ENCODE data around the gene FSTL1.
"Not testable (repeated sequence)": the region's sequence is repeated elsewhere in the genome, so short reads cannot be mapped to it uniquely, and the experiment has no call there.

FSTL1 gene

GRCh38 chr3:120416868-120417267, 33.9 kb downstream of the FSTL1 start:
- no peak for DNase-seq

GRCh38 chr3:120415756-120416155, 35.0 kb downstream of the FSTL1 start:
- no peak for DNase-seq

GRCh38 chr3:120410541-120410940, 40.3 kb downstream of the FSTL1 start:
- no peak for DNase-seq

- no peak for DNase-seq
Observed at GRCh38 chr3:120410116-120410515, 40.7 kb downstream of the FSTL1 start.

- DNase-seq, result no peak
Observed at GRCh38 chr3:120407508-120408287, 43.1 kb downstream of the FSTL1 start.

- no peak for DNase-seq
Observed at GRCh38 chr3:120404876-120405275, 45.9 kb downstream of the FSTL1 start.

- DNase-seq, result no peak
Observed at GRCh38 chr3:120402257-120402656, 48.5 kb downstream of the FSTL1 start.

- DNase-seq, result no peak
Observed at GRCh38 chr3:120399372-120399771, 51.4 kb downstream of the FSTL1 start.

GRCh38 chr3:120396469-120396868, 54.3 kb downstream of the FSTL1 start:
- DNase-seq, result no peak

GRCh38 chr3:120394347-120394746, 56.4 kb downstream of the FSTL1 start:
- DNase-seq, result no peak

GRCh38 chr3:120393761-120394160, 57.0 kb downstream of the FSTL1 start:
- no peak for DNase-seq

- no peak for DNase-seq
Observed at GRCh38 chr3:120393243-120393642, 57.5 kb downstream of the FSTL1 start.

GRCh38 chr3:120382941-120383447, 67.8 kb downstream of the FSTL1 start:
- DNase-seq, result no peak

GRCh38 chr3:120381503-120381902, 69.3 kb downstream of the FSTL1 start:
- no peak for DNase-seq

- DNase-seq, result not testable (repeated sequence)
Observed at GRCh38 chr3:120377948-120378347, 72.8 kb downstream of the FSTL1 start.

- DNase-seq, result no peak
Observed at GRCh38 chr3:120370463-120370862, 80.3 kb downstream of the FSTL1 start.

GRCh38 chr3:120369037-120369467, 81.7 kb downstream of the FSTL1 start:
- no peak for DNase-seq

- DNase-seq, result no peak
Observed at GRCh38 chr3:120368172-120368571, 82.6 kb downstream of the FSTL1 start.

- no peak for DNase-seq
Observed at GRCh38 chr3:120364821-120365220, 86.0 kb downstream of the FSTL1 start.

GRCh38 chr3:120364101-120364500, 86.7 kb downstream of the FSTL1 start:
- DNase-seq, result no peak

GRCh38 chr3:120357807-120358206, 93.0 kb downstream of the FSTL1 start:
- no peak for DNase-seq

GRCh38 chr3:120355486-120355885, 95.3 kb downstream of the FSTL1 start:
- DNase-seq, result no peak

- DNase-seq, result no peak
Observed at GRCh38 chr3:120353463-120353862, 97.3 kb downstream of the FSTL1 start.

GRCh38 chr3:120352017-120352416, 98.8 kb downstream of the FSTL1 start:
- no peak for DNase-seq

GRCh38 chr3:120350401-120350941, 100.3 kb downstream of the FSTL1 start:
- no peak for DNase-seq

All from activated T-cell treated with anti-CD3 and anti-CD28 coated beads for 4 hours (primary cell).